GM21619 (cell line): Measurements from ENCODE around the gene MAS1L.

Experiments
- ATAC-seq: cut with Tn5 transposase; IDR thresholded peaks from one replicate; pipeline ENCODE4 v1.9.1; 2021; ENCODE audit not compliant: unreplicated experiment

Gene MAS1L

DNA sequence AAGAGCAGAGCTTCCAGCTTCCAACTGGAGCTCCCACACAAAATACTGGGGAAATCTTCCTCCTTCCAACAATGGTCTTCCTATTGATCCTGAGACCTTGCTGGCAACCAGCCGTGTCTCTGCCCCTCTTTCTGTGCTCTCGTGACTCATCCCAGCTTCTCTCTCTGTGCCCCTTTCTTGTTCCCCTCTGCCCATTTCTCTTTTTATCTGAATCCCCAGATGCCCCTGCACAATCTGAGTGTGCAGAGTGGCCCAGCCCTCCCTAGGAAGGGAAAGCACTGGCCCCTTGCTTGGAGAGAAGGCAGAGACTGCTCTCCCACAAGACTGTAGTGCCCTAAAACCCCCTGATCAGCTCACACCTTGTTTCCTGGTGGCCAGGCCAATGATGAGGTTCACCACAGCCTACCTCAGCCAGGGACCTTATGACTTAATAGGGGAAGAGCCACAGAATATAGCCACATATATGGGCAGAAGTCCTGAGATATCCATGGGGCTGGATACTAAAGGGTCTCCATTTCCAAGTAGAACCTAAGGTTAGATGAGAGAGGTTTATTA, 23.1 kb upstream of the MAS1L start:
- ATAC-seq, result no peak

DNA sequence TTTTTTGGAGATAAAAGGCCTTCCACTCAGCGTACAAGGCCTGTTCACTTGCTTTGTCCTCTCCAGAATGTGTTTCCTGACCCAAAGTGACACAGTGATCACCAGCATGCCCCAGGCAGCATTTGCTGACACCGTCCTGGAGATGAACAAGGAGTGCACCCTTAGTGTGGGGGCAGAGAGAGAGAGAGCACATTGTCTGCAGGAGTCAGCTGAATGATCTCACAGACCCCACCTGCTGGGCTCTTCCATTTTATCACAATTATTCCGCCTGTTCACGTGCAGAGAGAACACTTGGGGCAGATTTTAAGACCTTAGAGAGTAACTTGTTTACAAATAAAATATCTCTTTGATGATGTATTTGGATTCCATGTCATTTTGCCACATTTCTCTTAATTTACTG, 22.4 kb upstream of the MAS1L start:
- ATAC-seq, result no peak

DNA sequence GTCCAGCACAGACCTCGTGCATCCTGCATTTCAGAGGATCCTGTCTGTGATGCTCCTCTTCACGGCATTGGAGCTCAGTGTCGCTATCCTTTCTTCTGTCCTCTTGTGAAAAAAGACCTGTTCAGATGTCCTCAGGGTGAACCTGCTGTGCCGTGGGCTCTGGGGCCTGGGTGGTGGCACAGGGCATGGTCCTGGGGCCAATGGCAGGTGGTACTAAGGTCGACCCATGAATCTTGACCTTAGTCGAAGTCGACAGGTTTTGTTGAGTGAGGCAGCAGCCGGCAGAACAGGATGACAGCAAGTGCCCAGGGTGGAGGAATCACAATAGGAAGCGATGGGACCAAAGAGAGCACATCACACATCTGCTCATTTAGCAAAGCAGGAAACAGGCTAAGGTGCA, 22.0 kb upstream of the MAS1L start:
- ATAC-seq, result no peak

DNA sequence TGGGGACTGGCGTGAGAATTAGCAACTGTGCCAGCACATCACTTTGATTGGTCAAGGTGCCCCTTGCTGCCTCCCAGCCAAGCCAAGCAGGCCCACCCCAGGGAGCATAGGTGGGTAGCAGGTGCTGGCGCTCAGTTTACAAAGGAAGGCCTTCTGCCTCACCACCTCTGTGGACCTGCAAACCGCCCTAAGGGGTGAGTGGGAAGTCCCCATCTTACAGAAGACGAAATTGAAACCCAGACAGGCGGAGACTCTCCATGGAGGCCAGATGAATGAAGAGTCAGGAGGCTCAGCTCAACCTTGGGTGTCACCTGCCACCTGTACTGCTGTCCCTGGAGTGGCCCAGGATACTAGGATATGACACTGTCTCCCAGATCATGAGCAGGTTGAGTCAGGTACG, 21.5 kb upstream of the MAS1L start:
- peak; percentile 65 for ATAC-seq

DNA sequence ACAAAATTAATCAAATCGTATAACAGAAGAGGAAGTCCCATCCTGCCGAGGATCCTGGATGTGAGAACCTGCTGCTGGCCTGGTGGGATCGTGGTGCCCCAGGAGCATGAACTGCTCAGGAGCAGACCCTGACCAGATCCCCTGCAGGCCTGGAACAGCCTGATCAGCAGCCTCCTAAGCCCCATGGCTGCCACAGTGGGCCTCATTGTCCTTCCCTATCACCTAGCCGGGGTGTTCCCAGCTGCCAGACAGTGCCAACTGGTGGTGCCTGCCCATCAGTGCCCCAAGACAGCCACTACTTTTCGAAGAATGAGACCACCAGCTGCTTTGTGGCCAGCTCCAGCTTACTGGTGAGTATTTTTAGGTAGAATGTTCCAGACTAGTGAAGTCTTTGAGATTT, 19.6 kb upstream of the MAS1L start:
- ATAC-seq, result no peak

DNA sequence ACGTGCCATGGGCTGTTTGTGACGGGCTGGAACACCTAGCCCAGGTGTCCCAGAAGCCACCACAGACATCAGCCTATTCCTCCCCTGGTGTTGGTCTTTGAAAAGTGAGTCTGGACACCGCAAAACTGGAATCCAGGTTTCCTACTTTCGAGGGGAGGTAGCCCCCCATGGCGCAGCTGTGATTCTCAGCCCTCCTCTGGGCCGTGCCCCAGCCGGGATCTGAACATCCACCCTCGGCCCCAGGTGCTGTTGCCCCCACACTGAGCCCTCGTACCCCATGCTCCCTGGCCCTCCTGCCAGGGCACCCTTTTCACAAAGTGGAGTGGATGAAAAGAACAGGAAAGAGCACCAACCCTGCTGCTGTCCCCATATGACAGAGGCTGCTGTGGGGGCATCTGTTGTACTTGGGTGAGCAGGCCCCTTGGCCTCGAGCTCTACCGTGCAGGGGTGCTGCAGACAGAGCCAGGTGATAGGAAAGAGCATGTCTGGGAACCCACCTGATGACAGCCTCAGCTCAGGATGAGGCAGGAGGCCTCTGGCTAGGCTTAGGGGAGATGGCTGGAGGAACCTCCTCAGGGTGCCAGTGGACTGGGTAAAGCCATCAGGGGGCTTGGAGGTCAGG, 18.8 kb upstream of the MAS1L start:
- no peak for ATAC-seq

DNA sequence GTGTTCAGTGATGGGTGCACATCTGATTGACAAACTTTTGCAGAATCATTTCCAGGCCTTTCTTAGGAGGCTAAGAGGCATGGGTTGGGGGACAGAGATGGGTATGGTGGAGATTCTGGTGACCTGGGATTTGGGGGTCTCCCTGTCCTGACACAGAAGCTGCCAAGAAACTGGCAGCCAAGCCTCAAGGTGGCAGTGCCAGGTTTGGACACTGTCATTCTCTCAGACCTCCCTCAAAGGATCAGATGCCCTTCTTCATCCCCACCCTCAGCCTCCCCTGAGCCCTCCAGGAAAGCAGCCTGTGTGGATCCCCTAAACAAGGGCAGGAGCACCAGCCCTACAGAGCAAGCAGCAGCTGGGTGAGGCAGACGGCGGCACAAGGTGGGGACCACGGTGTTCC, 18.1 kb upstream of the MAS1L start:
- no peak for ATAC-seq

DNA sequence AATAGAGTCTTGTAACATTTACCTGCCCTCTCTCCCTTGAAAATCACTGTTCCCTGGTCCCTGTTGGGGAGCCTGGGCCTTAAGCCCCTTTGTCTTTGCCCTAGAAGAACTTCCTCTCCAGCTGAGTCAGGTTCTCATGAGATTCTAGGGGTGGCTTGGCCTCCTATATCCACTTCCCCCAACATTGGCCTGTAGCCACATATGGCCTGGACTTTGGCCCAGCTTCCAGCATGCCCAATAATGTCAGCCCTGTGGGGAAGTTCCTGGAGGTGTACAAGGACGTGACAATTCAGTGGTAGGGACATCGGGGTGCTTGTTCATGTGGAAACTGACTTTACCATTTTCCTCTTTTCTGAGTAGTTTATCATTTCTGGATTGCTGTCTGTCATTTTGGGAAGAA, 17.2 kb upstream of the MAS1L start:
- ATAC-seq, result no peak

DNA sequence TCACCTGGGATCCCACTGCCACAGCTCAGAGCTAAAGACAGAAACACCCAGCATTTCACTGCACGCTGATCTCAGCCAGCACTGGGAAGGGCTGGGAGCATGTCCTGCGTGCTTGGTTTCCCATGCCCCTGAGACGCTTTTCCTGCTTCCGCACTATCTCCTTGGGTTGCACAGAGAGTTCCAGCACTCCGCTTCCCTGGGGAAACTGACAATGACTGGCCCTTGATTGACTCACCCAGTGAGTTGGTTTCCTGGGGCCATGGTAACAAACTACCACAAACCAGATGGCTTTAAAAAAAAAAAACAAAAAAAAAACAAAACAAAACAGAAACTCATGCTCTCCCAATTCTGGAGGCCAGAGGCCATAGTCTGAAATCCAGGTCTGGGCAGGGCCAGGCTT, 14.8 kb upstream of the MAS1L start:
- no peak for ATAC-seq

DNA sequence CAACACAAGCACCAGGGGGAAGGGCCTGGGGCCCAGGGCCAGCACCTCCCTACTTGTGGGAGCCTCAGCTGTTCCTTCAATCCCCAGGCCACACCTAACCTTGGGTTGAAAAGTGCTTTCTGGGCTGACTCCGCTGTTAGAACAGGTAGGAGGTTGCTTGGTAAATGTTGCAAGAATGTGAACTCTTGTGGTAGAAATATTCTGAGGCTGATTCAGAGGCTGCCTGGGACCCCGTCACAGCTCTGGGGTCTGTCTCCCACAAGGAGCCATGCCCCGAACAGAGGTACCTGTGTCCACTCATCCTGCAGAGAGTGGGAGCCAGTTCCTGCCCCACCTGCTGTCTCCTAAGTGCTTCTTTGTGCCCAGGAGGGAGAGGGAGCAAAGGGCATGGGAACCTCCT, 14.4 kb upstream of the MAS1L start:
- no peak for ATAC-seq

DNA sequence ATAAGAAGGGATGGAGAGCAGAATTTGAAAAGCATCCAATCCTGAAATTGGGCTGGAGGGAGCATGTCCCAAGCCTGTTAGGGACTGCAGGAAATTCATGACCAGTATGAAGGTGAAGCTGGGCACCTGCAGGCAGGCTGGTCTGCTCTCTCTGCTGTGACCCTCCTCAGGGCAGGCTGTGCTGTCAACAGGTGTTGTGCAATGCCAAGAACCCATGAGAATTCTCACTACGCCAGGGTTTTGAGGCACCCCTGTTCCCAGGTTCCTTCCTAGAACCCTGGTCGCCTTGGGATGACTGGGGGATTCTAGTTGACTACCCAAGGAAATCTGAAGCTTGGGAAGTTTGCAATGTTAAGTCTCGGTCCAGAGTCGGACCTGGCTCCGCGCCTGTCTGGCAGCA, 13.3 kb upstream of the MAS1L start:
- ATAC-seq, result no peak

DNA sequence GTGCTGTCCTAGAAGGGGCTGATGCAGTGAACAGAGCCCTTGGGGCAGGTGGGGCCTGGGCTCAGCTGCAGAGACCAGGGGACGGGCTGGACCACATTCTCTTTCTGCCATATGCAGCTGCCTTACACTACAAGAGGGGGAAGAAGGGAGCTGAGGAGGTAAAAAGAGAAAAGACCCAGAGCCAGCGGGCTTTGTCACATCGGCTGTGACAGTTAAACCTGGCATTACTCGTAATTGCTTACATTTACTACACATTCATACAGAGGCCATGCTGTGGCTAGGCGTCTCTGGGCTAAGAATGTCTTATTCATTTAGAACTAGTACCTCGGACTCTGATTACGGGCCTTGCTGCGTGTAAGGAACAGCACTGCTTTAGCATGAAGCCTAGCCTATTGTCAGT, 12.8 kb upstream of the MAS1L start:
- ATAC-seq, result no peak

DNA sequence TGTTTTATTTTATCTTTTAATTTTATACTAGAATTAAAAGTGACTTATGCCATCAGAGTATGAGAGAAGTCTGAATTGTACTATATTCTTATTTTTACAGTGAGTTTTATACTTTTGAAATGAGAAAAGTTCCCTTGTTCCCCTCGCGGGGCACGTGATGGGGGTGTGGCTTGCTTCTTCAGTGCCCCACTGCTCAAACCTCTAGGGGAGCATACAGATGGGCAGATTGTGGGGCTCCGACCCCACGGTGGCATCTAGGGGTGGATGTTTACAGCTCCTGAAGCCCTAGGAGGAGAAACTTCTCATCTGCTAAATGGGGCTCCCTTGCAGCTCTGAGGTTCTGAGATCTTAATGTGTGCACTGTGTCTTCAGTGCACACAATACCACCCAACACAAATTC, 11.9 kb upstream of the MAS1L start:
- no peak for ATAC-seq

DNA sequence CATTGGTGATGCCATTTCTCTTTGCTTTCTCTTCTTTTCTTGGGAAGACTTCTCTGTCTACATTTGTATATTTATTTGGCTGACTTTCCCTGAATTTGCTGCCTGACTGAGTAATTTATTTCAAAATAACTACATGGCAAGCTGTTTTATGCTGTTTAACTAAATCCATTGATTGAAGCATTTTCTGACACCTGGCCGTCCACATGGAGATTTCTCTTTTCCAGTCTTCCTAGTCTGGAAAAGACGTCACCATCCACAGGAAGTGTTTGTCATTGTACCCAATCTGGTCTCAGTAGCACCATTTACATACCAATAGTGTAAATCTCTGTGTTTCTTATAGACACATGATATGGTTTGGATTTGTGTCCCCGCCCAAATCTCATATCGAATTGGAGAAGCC, 9.2 kb upstream of the MAS1L start:
- no peak for ATAC-seq

DNA sequence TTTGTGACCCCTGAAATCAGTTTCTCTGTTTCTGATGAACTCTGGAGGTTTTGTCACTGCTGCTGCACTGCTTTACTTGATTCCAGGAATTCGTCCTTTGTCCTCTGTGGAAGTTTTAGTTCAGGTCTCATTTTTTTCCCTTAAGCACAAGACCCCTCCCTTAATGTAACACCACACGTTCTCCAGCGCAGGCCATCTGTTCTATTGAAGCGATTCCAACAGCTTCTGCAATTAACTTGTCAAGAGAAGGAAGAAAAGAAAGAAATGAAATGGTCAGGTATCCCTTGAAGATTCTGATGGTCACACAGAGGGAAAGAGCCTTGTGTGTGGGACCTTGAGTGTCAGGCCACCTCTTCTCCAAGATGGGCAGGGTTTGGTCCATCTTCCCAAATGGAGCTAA, 7.8 kb upstream of the MAS1L start:
- no peak for ATAC-seq

DNA sequence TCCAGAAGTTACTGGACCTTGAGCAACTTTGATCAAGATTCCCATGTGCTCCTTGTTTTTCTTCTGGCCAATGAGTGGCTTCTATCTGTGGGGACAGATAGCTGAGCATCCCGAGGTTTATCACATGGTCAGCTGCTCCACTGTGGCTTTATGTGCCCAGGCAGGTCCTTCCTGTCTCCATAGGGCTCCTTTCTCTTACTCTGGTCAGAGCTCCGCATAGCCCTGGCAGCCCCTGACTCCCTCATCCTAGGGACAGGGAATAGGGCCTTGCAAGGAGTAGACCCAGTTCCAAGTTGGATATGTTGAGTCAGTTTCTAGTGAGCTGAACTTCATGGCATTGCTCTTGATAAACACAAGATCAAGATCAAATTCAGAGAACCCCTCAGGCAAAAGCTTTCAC, 6.4 kb upstream of the MAS1L start:
- no peak for ATAC-seq

DNA sequence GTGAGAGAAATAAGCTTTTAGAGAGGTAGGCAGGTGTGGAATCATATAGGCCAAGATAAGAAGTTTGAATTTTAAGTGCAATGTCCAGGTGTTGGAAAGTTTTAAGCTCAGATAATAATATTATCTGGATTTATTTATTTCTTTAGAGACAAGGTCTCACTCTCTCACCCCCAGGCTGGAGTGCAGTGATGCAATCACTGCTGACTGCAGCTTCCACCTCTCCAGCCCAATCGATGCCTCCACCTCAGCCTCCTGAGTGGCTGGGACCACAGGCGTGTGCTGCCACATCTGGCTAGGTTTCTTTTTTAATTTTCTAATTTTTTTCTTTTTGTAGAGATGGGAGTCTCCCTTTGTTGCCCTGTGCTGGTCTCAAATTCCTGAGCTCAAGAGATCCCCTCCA, 5.5 kb upstream of the MAS1L start:
- no peak for ATAC-seq

DNA sequence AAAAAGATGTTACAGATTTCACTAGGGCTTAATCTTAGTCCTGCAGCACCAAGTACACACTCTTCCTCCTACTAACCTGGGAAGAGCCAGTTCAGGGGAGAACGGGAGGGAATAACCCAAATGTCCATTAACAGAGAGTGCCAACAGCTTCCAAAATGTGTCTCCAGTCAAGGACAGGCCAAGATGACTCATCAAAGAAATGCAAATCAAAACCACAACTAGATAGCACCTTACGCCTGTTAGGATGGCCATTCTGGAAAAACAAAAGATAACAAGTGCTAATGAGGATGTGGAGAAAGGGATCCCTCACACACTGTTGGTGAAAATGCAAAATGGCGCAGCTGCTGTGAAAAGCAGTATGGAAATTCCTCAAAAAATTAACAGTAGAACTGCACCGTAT, 3.8 kb upstream of the MAS1L start:
- ATAC-seq, result no peak

DNA sequence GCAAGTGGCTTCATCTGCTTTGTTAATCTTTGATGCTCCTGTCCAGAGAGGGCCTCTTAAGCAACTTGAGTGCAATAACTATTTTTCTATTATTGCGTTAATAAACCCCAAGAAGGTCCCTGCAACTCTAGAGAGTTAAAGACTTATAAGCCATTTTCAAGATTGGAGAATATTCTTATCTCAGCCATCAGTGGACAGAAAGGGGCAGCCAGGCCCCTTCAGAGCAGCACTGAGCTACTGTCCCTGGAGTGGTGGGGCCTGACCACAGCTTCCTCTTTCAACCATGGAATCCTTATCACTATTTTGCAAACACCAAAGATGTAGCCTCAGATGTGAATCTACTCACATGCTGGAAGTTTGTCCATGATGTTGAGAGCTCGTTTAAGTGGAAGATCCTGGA, 2.8 kb upstream of the MAS1L start:
- ATAC-seq, result no peak

DNA sequence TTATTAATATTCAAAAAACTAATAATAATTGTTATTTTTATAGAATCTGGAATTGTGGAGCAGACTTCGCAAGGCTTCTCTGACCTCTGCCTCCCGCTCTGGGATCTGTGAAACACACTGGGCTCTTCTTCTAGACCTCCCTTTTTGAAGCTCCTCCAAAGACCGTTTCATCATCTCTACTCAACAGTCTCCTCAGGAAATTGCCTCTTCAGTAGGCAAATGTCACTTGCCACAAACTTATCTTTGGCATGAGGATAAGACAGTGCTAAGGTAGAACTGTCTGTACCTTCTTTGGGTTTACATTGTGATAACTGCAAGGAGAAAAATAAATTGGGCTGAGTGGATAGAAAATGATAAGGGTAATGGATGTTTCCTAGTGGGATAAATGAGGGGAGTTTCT, 2.3 kb upstream of the MAS1L start:
- ATAC-seq, result no peak

DNA sequence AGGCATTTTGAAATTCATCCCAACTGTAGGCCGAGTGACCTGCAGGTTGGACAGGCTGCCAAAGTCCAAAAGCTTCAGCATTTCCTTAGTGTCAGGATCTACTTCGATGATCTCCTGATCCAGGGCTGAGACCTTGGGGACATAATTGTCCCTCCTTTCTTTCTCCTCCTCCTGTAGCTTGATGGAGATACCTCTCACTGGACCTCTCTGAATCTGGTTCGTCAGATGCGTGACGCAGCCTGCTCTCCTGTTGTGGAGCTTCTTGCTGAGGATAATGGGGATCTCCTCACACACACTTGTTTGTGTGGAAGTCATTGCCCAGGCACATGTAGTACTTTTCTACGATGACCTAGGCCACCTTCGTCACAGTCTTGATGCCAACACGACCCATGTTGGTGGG, 1.5 kb upstream of the MAS1L start:
- no peak for ATAC-seq

DNA sequence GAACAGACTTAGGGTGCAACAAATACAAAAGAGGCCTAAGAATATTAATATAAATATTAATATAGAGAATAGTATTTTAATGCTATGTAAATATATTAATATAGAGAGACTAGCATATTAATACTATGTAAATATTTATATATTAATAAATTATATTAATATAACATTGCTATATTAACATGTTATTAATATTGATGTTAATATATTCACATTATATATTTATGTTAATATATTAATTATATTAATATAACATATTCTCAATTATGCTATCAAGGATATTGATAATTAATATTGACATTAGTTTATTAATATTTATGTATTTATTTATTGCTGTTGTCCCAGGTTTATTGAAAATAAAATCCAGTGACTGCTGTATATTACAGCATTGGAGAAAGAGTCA, 1.1 kb upstream of the MAS1L start:
- no peak for ATAC-seq

DNA sequence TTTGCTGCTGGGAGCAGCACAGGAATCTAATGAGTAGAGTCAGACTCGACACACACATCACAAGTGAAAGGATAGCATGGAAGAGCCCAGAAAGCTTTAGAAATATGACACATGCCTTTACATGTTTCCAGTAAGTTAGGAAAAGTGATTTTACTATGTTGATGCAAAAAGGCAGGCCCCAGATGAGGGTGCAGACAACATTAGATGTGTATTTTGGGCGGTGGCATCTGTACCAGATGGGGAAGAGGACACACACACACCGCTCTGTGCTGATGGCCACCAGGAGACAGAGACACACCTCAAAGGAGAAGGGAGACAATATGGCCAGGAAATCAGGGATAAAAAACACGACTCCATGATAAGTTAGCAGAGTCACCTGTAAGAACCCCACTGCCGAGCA, 625 bp downstream of the MAS1L start:
- ATAC-seq, result no peak

DNA sequence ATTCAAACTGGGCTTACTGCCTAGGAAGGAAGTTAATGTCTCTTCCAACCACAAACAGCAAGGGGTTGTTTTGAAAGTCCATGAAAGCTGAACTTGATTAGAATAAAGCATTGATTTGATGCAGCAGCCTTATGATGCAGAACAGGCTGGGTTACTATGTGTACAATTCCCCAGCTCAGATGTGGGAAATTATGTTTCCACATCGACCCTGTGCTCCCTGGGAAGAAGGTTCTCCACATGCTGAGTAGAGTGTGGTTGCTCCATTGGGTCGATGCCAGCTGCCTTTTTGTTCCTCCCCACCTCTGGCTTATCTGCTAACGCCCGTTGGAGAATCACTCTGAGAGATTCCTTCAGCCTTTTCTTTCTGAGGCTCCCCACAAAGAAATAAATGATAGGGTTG, 1.2 kb downstream of the MAS1L start:
- ATAC-seq, result no peak
